ENCODE data around the gene SMARCB1.

SMARCB1 gene

GRCh38 chr22:23790819-23791737 is 4.3 kb downstream of the SMARCB1 start:
- in situ Hi-C loops (cut with HindIII; ENCODE audit: low pct_ligation_motif_present, low pct_unique_long_range_greater_than_20kb, low sequenced_read_pairs) = no loop called here

GRCh38 chr22:23791738-23792645 is 5.2 kb downstream of the SMARCB1 start:
- in situ Hi-C loops (cut with HindIII; ENCODE audit: low pct_ligation_motif_present, low pct_unique_long_range_greater_than_20kb, low sequenced_read_pairs) = no loop called here

More at GRCh38 chr22:23790819-23791737, 4.3 kb downstream of the SMARCB1 start:
- no peak for DNase-seq

GRCh38 chr22:23793326-23793725 is 6.6 kb downstream of the SMARCB1 start:
- no peak for DNase-seq
- in situ Hi-C loops (cut with HindIII; ENCODE audit: low pct_ligation_motif_present, low pct_unique_long_range_greater_than_20kb, low sequenced_read_pairs) = no loop called here

More at GRCh38 chr22:23791738-23792645, 5.2 kb downstream of the SMARCB1 start:
- DNase-seq = no peak

GRCh38 chr22:23796461-23796860 is 9.7 kb downstream of the SMARCB1 start:
- in situ Hi-C loops (cut with HindIII; ENCODE audit: low pct_ligation_motif_present, low pct_unique_long_range_greater_than_20kb, low sequenced_read_pairs) = no loop called here
- DNase-seq = no peak

- DNase-seq = no peak
- in situ Hi-C loops (cut with HindIII; ENCODE audit: low pct_ligation_motif_present, low pct_unique_long_range_greater_than_20kb, low sequenced_read_pairs) = no loop called here
These were observed 13.8 kb downstream of the SMARCB1 start for GRCh38 chr22:23800297-23801237.

- no peak for DNase-seq
- in situ Hi-C loops (cut with HindIII; ENCODE audit: low pct_ligation_motif_present, low pct_unique_long_range_greater_than_20kb, low sequenced_read_pairs) = no loop called here
These were observed 14.6 kb downstream of the SMARCB1 start for GRCh38 chr22:23801238-23801821.

- no peak for DNase-seq
- in situ Hi-C loops (cut with HindIII; ENCODE audit: low pct_ligation_motif_present, low pct_unique_long_range_greater_than_20kb, low sequenced_read_pairs) = no loop called here
These were observed 15.2 kb downstream of the SMARCB1 start for GRCh38 chr22:23801886-23802377.

GRCh38 chr22:23803001-23803819 is 16.4 kb downstream of the SMARCB1 start:
- in situ Hi-C loops (cut with HindIII; ENCODE audit: low pct_ligation_motif_present, low pct_unique_long_range_greater_than_20kb, low sequenced_read_pairs) = no loop called here

GRCh38 chr22:23804781-23805291 is 18.1 kb downstream of the SMARCB1 start:
- in situ Hi-C loops (cut with HindIII; ENCODE audit: low pct_ligation_motif_present, low pct_unique_long_range_greater_than_20kb, low sequenced_read_pairs) = no loop called here

More at GRCh38 chr22:23803001-23803819, 16.4 kb downstream of the SMARCB1 start:
- DNase-seq = no peak

GRCh38 chr22:23806837-23807236 is 20.1 kb downstream of the SMARCB1 start:
- no peak for DNase-seq
- in situ Hi-C loops (cut with HindIII; ENCODE audit: low pct_ligation_motif_present, low pct_unique_long_range_greater_than_20kb, low sequenced_read_pairs) = no loop called here

More at GRCh38 chr22:23804781-23805291, 18.1 kb downstream of the SMARCB1 start:
- DNase-seq = no peak

GRCh38 chr22:23812378-23812777 is 25.6 kb downstream of the SMARCB1 start:
- no peak for DNase-seq
- in situ Hi-C loops (cut with HindIII; ENCODE audit: low pct_ligation_motif_present, low pct_unique_long_range_greater_than_20kb, low sequenced_read_pairs) = no loop called here

GRCh38 chr22:23815541-23816155 is 28.9 kb downstream of the SMARCB1 start:
- in situ Hi-C loops (cut with HindIII; ENCODE audit: low pct_ligation_motif_present, low pct_unique_long_range_greater_than_20kb, low sequenced_read_pairs) = no loop called here
- no peak for DNase-seq

GRCh38 chr22:23816156-23816976 is 29.6 kb downstream of the SMARCB1 start:
- in situ Hi-C loops (cut with HindIII; ENCODE audit: low pct_ligation_motif_present, low pct_unique_long_range_greater_than_20kb, low sequenced_read_pairs) = no loop called here
- no peak for DNase-seq

- in situ Hi-C loops (cut with HindIII; ENCODE audit: low pct_ligation_motif_present, low pct_unique_long_range_greater_than_20kb, low sequenced_read_pairs) = no loop called here
- DNase-seq = no peak
These were observed 30.4 kb downstream of the SMARCB1 start for GRCh38 chr22:23817146-23817545.

GRCh38 chr22:23818541-23818940 is 31.8 kb downstream of the SMARCB1 start:
- DNase-seq = no peak

More at GRCh38 chr22:23818541-23818940, 31.8 kb downstream of the SMARCB1 start:
- in situ Hi-C loops (cut with HindIII; ENCODE audit: low pct_ligation_motif_present, low pct_unique_long_range_greater_than_20kb, low sequenced_read_pairs) = no loop called here

Measured in ACHN (cell line).